ENCODE data around the gene SPRR5.

GRCh38 chr1:152940614-152941013, 6.4 kb upstream of the SPRR5 start:
- TF ChIP-seq EP300 (IDR thresholded peaks at IDR 0.05; ENCODE audit: borderline replicate concordance) = no peak
- no peak for TF ChIP-seq MAX (IDR thresholded peaks at IDR 0.05)
- TF ChIP-seq FOXM1 (IDR thresholded peaks at IDR 0.05; ENCODE audit: borderline replicate concordance, low read depth) = no peak
